ENCODE results near the gene MAML2.

Gene MAML2

GRCh38 chr11:96213500-96213899, 129.5 kb downstream of the MAML2 start:
- DNase-seq (ENCODE audit: low spot score) = no peak
- no peak overlapping the region for H3K4me3 ChIP-seq
- TF ChIP-seq CTCF (IDR thresholded peaks at IDR 0.05) = no peak
- H3K27ac ChIP-seq = peak overlapping the region; percentile 66 to 75

- DNase-seq (ENCODE audit: low spot score) = no peak
- H3K4me3 ChIP-seq = no peak overlapping the region
- TF ChIP-seq CTCF (IDR thresholded peaks at IDR 0.05) = no peak
- no peak overlapping the region for H3K27ac ChIP-seq
These were observed 131.6 kb downstream of the MAML2 start for GRCh38 chr11:96211436-96211835.

GRCh38 chr11:96207459-96208449, 135.2 kb downstream of the MAML2 start:
- Histone ChIP-seq H3K4me3 (peak overlapping the region; percentile 9), H3K27ac (peak overlapping the region; percentile 7 to 58)
- no peak for DNase-seq (ENCODE audit: low spot score)
- no peak for TF ChIP-seq CTCF (IDR thresholded peaks at IDR 0.05)

GRCh38 chr11:96206955-96207354, 136.0 kb downstream of the MAML2 start:
- no peak for TF ChIP-seq CTCF (IDR thresholded peaks at IDR 0.05)
- Histone ChIP-seq H3K27ac (peak overlapping the region in 1 of 2 donors; percentile 58), H3K4me3 (no peak overlapping the region)
- DNase-seq (ENCODE audit: low spot score) = no peak

GRCh38 chr11:96205460-96205809, 137.6 kb downstream of the MAML2 start:
- DNase-seq (ENCODE audit: low spot score) = no peak
- H3K27ac ChIP-seq = no peak overlapping the region
- TF ChIP-seq CTCF (IDR thresholded peaks at IDR 0.05) = no peak

GRCh38 chr11:96204721-96205459, 138.1 kb downstream of the MAML2 start:
- no peak for DNase-seq (ENCODE audit: low spot score)
- no peak for TF ChIP-seq CTCF (IDR thresholded peaks at IDR 0.05)
- no peak overlapping the region for H3K4me3 ChIP-seq
- no peak overlapping the region for H3K27ac ChIP-seq

More at GRCh38 chr11:96205460-96205809, 137.6 kb downstream of the MAML2 start:
- no peak overlapping the region for H3K4me3 ChIP-seq

Data from coronary artery (tissue), 2 donors.